GM18519 (cell line): Measurements from ENCODE around the gene PTGIR.
"Not testable (repeated sequence)": the region's sequence is repeated elsewhere in the genome, so short reads cannot be mapped to it uniquely, and the experiment has no call there.

ENCODE experiments used
- ATAC-seq: cut with Tn5 transposase; IDR thresholded peaks from one replicate; pipeline ENCODE4 v1.9.1; 2021; ENCODE audit warnings: mild to moderate bottlenecking, moderate library complexity; ENCODE audit not compliant: unreplicated experiment, low FRiP score

The PTGIR gene

GRCh38 chr19:46639358-46640182, 14.7 kb upstream of the PTGIR start:
- no peak for ATAC-seq

- ATAC-seq = no peak
These were observed 12.3 kb upstream of the PTGIR start for GRCh38 chr19:46637224-46637623.

- no peak for ATAC-seq
These were observed 11.3 kb upstream of the PTGIR start, which contains the start of gene GNG8 for GRCh38 chr19:46635920-46636761. TSS of gene GNG8 (minus strand) at chr19:46636202. CDS start at chr19:46634682, 1,520 bp downstream.

- no peak for ATAC-seq
These were observed 9.8 kb upstream of the PTGIR start for GRCh38 chr19:46634656-46635218.

GRCh38 chr19:46634045-46634655, 9.3 kb upstream of the PTGIR start:
- ATAC-seq = no peak

- no peak for ATAC-seq
These were observed 8.2 kb upstream of the PTGIR start for GRCh38 chr19:46633130-46633529.

- no peak for ATAC-seq
These were observed 6.6 kb upstream of the PTGIR start for GRCh38 chr19:46631481-46631880.

GRCh38 chr19:46630586-46631205, 5.8 kb upstream of the PTGIR start:
- no peak for ATAC-seq

- ATAC-seq = no peak
These were observed 4.7 kb upstream of the PTGIR start for GRCh38 chr19:46629546-46630025.

GRCh38 chr19:46628970-46629369, 4.1 kb upstream of the PTGIR start:
- not testable (repeated sequence) for ATAC-seq

GRCh38 chr19:46626446-46626845, 1.6 kb upstream of the PTGIR start:
- no peak for ATAC-seq

GRCh38 chr19:46625731-46626130, 842 bp upstream of the PTGIR start:
- no peak for ATAC-seq

GRCh38 chr19:46623915-46624502, 880 bp downstream of the PTGIR start:
- ATAC-seq = no peak

- no peak for ATAC-seq
These were observed 2.8 kb downstream of the PTGIR start for GRCh38 chr19:46622118-46622446.

- ATAC-seq = no peak
These were observed 3.4 kb downstream of the PTGIR start for GRCh38 chr19:46621191-46622117.

- no peak for ATAC-seq
These were observed 4.2 kb downstream of the PTGIR start for GRCh38 chr19:46620716-46621115.

- no peak for ATAC-seq
These were observed 4.6 kb downstream of the PTGIR start for GRCh38 chr19:46620267-46620666.

- ATAC-seq = no peak
These were observed 6.1 kb downstream of the PTGIR start for GRCh38 chr19:46618670-46619231.

GRCh38 chr19:46617601-46618000, 7.3 kb downstream of the PTGIR start:
- no peak for ATAC-seq
